ENCODE measurements around the gene ALAS1. TPM values are rescaled to one million over a fixed set of nuclear protein-coding genes. Genes with fewer than 3 reads are reported as not detected.
"Not testable (repeated sequence)": the region's sequence is repeated elsewhere in the genome, so short reads cannot be mapped to it uniquely, and the experiment has no call there.

The ALAS1 gene
- total RNA-seq, 1 donor from 2014 or later = 154 TPM

DNA sequence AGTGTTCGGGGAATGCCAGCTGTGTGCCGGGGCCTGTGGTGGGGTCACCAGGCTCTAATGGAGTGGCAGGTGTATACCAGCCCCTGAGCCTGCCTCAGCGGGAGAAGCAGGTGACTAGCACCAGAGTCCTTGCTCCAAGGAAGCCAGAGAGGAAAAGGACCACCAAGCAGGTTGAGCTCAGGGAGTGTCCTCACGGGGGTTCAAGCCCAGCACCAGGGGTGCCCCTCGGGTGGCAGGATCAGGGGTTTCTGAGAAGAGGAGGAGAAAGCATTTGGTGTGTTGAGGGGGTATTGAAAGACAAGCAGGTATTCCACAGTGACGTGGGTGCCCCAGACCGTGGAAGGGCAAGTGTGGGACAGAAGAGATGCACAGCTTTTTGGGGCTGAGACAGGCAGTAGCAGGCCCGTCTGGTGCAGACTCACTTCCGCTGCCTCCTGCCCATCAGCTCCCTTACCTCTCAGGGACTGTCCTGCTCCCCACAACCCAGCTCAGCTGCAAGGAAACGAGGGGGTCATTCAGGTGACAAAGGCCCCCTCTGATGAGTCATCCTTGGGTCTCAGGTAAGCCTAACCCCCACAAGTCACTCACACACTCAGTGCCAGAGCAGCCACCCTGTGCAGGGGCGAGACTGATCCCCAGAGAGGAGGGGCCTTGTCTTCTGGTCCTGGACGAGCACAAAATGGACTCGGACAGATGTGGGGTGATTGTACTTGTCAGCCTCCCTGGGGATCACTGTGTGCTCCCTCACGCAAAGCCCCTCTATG, 22.4 kb upstream of the ALAS1 start:
- intact Hi-C loops (cut with DNase I) = no loop called here
- DNase-seq (ENCODE audit: low spot score) = peak; percentile 72

DNA sequence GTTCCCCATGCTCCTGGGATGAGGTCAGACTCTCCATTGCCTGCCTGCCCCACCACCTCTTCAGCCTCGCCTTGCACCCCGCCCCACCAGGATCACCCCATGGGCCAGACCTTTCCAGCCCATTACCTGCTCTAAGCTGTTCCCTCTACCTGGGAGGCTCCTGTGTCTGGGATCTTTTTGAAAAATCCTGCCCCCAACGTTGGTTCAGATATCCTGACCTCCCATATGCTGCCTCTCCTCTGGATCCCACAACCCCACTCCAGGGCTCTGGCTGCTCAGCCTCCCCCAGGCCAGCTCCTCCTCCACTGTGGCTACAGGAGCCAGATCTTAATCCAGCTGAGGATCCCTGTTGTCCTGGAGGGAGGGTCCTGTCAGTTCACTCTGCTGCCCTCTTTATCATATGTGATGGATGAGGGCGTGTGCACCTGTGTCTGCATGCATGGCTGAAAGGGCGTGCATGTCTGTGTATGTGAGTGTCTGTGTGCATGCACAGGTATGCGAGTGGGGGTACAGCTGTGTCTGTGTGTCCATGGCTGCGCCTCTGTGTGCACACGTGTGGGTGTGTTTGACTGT, 21.7 kb upstream of the ALAS1 start:
- intact Hi-C loops (cut with DNase I) = no loop called here
- peak; percentile 56 for DNase-seq (ENCODE audit: low spot score)

DNA sequence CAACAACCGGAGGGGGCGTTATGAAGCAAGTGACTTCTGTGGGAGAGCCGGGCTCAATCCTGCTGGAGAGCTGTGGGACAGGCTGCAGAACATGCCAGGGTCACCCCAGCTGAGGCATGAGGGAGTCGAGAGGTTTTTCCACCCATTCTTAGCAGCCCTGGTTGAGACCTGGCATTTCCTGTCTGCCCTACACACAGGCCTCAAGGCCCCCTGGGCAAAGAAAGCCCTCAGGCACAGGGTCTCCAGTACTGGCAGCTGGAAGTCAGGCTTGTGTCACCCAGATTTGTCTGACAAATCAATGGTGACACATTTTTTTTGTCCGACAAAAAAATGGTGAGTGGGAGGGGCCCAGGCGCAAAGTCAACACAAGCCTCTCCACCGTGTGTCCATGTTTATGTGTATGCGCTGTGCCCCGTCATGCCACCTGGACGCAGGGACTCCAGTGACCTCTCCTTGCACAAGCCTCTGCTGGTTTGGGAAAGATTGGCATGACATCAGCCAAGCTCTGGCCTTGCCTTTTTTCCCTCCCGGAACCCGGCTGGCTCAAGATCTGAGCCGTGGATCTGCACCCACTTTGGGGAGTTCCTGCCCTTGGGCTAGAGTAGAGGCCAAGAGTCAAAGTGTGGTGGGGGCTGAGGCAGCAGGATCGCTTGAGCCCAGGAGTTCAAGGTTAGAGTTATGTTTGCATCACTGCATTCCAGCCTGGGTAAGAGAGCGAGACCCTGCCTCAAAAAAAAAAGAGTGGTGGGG, 20.8 kb upstream of the ALAS1 start:
- intact Hi-C loops (cut with DNase I) = no loop called here

DNA sequence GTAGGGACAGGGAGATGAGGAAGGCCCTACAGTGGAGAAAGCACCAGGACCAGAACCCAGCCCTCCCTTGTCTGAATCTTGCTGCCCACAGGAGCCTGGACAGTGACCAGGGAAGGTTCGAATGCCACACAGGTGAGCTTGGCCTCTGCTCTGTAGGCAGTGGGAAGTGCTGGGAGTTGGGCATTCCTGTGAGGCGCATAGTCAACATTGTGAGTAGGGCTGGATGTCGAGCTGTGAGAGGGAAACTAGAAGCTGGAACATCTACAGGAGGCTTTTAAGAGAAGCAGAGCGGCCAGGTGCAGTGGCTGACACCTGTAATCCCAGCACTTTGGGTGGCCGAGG, 20.3 kb upstream of the ALAS1 start:
- intact Hi-C loops (cut with DNase I) = no loop called here
- peak; percentile 61 for DNase-seq (ENCODE audit: low spot score)

More for the DNA sequence above, 20.8 kb upstream of the ALAS1 start:
- peak; percentile 65 for DNase-seq (ENCODE audit: low spot score)

DNA sequence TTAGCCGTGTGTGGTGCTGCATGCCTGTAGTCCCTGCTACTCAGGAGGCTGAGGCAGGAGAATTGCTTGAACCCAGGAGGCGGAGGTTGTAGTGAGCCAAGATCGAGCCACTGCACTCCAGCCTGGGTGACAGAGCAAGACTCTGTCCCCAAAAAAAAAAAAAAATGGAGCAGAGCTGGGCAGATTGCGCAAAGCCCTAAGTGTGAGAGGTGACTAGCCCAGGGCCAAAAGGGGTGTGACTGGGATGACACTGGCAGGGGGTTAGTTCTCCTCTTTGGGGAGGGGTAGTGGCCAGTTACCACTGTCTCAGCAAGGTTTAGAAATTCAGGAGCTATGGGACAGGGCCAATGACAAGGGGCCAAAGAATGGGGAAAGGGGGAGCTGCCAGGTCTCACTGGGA, 19.8 kb upstream of the ALAS1 start:
- peak; percentile 47 for DNase-seq (ENCODE audit: low spot score)
- intact Hi-C loops (cut with DNase I) = not testable (repeated sequence)

DNA sequence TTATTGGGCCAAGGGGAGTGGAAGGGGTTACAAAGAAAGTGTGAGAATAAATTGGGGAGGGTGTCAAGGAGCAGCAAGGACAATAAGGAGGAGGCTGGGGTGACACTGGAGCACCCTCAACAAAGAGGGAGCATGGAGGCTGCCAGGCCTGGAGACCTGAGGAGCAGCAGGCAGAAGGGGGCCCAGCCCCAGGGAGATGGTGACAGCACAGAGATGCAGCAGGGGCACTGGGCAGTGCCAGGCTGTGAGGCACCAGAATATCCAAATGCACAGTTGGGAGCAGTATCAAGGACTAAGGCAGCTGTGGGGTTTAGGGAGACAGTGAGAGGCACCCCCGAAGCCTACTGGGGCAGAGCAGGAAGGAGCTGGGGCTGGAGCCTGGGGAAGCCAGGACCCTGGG, 19.4 kb upstream of the ALAS1 start:
- DNase-seq (ENCODE audit: low spot score) = peak; percentile 44

DNA sequence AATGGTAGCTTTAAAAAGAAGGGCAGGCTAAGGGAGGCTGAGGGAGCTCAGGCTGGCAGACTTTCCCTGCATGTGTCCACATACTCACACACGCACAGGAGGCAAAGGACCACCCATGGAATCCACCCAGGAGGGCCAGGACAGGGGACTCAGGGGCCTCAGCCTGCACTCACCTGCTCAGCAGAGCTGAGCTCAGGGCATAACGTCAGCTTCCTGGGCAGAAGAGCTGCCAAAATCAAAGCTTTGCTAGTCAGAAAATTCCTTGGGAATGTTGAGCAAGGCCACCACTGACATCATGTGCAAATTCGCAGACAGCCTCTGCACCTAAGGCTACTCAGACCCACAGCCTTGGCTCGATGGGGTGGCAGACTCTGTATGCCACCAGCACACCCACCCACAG, 16.4 kb upstream of the ALAS1 start:
- DNase-seq (ENCODE audit: low spot score) = peak; percentile 41
- intact Hi-C loops (cut with DNase I) = no loop called here

More for the DNA sequence above, 19.4 kb upstream of the ALAS1 start:
- intact Hi-C loops (cut with DNase I) = no loop called here

DNA sequence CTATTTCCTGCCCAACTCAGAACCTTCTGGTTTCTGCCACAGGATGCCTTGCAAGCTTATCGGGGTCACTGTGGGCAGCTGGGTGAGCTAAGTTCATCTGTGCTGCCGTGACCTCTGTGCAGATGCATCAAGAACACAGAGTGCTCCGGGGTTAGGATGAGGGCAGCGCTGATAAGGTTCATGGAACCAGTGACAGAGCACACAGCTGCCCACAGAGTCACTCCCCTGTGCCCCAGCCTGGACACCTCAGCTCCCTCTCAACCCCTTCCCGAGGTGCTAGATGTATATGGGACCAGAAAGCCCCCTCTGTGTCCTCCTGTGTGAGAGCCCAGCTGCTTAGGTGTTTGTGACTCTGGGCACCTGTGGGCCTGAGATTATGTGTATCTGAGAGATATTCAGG, 15.8 kb upstream of the ALAS1 start:
- no peak for DNase-seq (ENCODE audit: low spot score)
- intact Hi-C loops (cut with DNase I) = no loop called here

DNA sequence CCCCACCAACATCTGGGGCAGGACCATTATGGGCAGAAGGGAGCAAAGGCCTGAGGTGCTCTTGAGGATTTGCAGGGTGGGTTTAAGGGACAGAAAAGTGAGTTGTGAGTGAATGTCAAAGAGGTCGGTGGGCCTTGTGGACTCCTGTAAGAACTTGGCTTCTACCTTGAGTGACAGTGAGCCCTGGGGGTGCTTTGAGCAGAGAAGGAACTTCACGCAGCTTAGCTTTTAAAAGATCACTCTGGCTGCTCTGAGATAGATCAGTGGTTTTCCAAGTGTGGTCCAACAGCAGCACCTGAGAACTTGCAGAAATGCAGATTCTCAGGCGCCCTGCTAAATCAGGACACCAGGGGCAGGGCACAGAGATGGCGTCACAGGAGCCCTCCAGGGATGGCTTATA, 15.3 kb upstream of the ALAS1 start:
- intact Hi-C loops (cut with DNase I) = no loop called here
- DNase-seq (ENCODE audit: low spot score) = peak; percentile 43

DNA sequence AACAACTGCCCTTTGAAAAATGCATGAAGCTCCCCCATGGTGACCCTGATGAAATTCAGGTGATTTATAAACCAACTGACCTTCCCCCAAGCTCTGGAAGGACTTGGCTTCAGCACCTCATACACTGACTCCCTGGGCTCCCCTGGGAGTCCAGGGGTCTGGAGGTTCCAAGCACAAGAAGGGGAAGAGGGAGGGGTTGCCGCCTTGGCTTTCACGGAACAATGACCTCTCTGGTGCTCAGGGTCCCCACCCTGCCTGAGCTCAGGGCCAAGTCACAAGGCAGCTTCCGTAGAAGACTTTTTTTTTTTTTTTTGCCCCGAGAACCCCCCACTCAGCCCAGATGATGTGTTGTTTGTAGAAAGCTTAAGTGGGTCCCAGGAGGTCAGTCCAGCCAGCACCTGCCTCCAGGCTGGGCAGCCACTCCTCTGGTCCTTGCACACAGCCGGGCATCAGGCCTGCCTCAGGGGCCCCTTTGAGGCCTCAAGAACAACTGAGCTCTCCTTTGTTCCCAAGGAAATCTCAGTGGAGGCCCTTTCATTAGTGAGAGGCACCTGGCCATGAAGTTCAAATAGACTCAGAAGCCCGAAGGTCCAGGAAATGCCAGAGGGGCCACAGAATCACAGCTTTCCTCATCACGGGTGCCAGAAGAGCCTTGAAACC, 14.0 kb upstream of the ALAS1 start:
- intact Hi-C loops (cut with DNase I) = no loop called here

GRCh38 chr3:52184690-52185089, 13.3 kb upstream of the ALAS1 start:
- intact Hi-C loops (cut with DNase I) = no loop called here
- DNase-seq (ENCODE audit: low spot score) = no peak

More for the DNA sequence above, 14.0 kb upstream of the ALAS1 start:
- no peak for DNase-seq (ENCODE audit: low spot score)

- intact Hi-C loops (cut with DNase I) = no loop called here
Observed at GRCh38 chr3:52185311-52185710, 12.6 kb upstream of the ALAS1 start.

DNA sequence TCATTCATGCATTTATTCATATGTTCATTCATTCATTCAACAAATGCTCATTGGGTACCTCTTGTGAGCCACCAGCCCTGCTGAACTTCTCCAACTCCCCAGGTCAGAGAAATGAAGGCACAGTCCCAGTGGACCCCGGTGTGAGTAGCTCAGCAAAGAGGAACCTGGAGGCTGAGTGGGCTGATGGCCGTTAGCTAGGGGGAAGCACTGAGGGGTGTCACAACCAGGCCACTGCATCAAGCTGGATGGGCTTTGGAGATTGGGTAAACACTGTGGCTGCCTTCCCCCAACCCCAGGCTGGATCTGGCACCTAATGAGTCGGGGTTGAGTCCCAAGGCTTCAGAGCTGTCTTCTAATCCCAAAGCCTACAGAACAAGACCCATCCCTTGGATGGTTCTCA, 12.1 kb upstream of the ALAS1 start:
- intact Hi-C loops (cut with DNase I) = no loop called here
- no peak for DNase-seq (ENCODE audit: low spot score)

More at GRCh38 chr3:52185311-52185710, 12.6 kb upstream of the ALAS1 start:
- no peak for DNase-seq (ENCODE audit: low spot score)

GRCh38 chr3:52186729-52187128, 11.2 kb upstream of the ALAS1 start:
- intact Hi-C loops (cut with DNase I) = no loop called here
- no peak for DNase-seq (ENCODE audit: low spot score)

- no peak for DNase-seq (ENCODE audit: low spot score)
- intact Hi-C loops (cut with DNase I) = no loop called here
Observed at GRCh38 chr3:52188556-52188955, 9.4 kb upstream of the ALAS1 start.

GRCh38 chr3:52190294-52191074, 7.5 kb upstream of the ALAS1 start:
- intact Hi-C loops (cut with DNase I) = no loop called here

DNA sequence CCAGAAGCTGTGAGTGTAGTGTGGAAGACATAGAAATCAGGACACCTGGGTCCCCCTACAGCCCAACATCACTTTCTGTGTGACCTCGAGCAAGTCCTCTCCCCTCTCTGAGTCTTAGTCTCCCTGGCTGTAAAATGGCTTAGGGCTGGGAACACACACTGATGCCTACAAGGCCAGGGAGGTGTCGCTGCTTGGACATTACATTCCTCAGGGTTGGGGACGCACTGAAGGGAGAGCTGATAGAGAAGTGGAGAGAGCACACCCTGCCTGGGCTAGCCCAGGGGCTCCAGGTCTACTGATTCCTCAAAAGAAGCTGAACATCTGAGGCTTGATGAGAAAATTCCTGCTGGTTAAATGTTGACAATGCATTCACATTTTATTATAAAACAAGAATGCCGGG, 6.3 kb upstream of the ALAS1 start:
- no peak for DNase-seq (ENCODE audit: low spot score)
- intact Hi-C loops (cut with DNase I) = no loop called here

More at GRCh38 chr3:52190294-52191074, 7.5 kb upstream of the ALAS1 start:
- DNase-seq (ENCODE audit: low spot score) = no peak

DNA sequence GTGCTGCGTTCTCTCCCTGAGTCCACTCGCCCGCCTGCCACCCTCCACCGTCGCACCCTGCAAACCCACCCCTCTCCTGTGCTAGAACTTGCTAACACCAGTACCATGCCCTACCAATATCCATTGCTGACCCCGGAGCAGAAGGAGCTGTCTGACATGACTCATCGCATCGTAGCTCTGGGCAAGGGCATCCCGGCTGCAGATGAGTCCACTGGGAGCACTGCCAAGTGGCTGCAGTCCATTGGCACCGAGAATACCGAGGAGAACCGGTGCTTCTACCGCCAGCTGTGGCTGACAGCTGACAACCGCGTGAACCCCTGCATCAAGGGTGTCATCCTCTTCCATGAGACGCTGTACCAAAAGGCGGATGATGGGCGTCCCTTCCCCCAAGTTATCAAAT, 4.9 kb upstream of the ALAS1 start:
- intact Hi-C loops (cut with DNase I) = no loop called here

DNA sequence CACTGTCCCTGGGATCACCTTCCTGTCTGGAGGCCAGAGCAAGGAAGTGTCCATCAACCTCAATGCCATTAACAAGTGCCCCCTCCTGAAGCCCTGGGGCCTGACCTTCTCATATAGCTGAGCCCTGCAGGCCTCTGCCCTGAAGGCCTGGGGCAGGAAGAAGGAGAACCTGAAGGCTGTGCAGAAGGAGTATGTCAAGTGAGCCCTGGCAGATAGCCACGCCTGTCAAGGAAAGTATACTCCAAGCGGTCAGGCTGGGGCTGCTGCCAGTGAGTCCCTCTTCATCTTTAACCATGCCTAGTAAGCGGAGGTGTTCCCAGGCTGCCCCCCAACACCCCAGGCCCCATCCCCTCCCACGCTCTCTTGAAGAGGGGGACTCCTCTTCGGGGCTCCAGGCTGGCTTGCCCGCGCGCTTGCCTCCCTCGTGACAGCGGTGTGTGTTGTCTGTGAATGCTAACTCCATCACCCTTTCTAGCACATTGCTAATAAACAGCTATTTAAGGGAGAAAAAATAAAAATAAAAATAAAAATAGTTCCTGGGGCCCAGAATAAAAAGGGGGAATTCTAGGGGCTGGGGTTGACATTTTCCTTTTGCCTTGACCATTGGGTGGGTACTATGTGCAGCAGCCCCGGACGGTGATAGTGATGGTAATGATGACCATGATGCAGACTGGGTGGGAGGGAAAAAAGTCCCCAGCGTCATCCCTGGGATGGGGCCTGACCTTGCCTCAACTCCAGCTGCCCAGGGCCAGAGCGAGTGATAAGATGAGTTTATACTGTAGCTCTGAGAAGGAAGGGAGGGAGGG, 3.3 kb upstream of the ALAS1 start:
- intact Hi-C loops (cut with DNase I) = no loop called here
- no peak for DNase-seq (ENCODE audit: low spot score)

More for the DNA sequence above, 4.9 kb upstream of the ALAS1 start:
- no peak for DNase-seq (ENCODE audit: low spot score)

Data from cardiac septum (tissue), 1 donor.